Gastroesophageal sphincter (tissue), 3 donors: ENCODE data around the gene HOGA1.

Source experiments
- CTCF ChIP-seq, 4 experiments: fragments of 200-600 bp in 2 of 4; fragments of 450-650 bp in 2 of 4; sonication (generic) in 1 of 4; IDR thresholded peaks; one replicate each; pipeline ENCODE4 v1.5.1; 2017 to 2019; ENCODE audit warnings: antibody characterized with exemption in 4 of 4, mild to moderate bottlenecking in 2 of 4, moderate library complexity in 2 of 4
- EP300 ChIP-seq: sonication (generic); formaldehyde crosslinking; IDR thresholded peaks from one replicate; pipeline ENCODE4 v1.6.1; 2017; ENCODE audit warnings: antibody characterized with exemption, mild to moderate bottlenecking
- POLR2A ChIP-seq, 2 donors: fragments of 450-650 bp; IDR thresholded peaks; one replicate each; pipeline ENCODE4 v1.6.1; 2017; ENCODE audit warnings: antibody characterized with exemption in 2 of 2, mild to moderate bottlenecking in 2 of 2, moderate library complexity in 1 of 2
- POLR2AphosphoS5 ChIP-seq: sonication (generic); formaldehyde crosslinking; IDR thresholded peaks from one replicate; pipeline ENCODE4 v1.6.1; 2017; ENCODE audit warnings: antibody characterized with exemption

GRCh38 chr10:97563337-97563736 lies 20.9 kb upstream of the HOGA1 start:
- TF ChIP-seq POLR2A (IDR thresholded peaks at IDR 0.05), result no peak
- TF ChIP-seq POLR2AphosphoS5, result no peak
- TF ChIP-seq CTCF (IDR thresholded peaks at IDR 0.05), result no peak
- no peak for TF ChIP-seq EP300
